Measurements from ENCODE around the gene CYP2U1. TPM values are rescaled to one million over a fixed set of nuclear protein-coding genes. Genes with fewer than 3 reads are reported as not detected.

The CYP2U1 gene
- total RNA-seq, 2 experiments from 2014 or later, result 2.9 to 4.0 TPM

- intact Hi-C loops (cut with DNase I, micrococcal nuclease), result no loop called here
- Histone ChIP-seq H3K27ac (ENCODE audit: low read depth in 1 of 2, low read length in 2 of 2) (no peak overlapping the region), H3K4me3 (ENCODE audit: low read length) (no peak overlapping the region), H3K27me3 (ENCODE audit: control insufficient read depth in 1 of 2, insufficient read depth in 2 of 2, low read length in 2 of 2) (peaks cover 0 to 3% of the 10 kb centered on the region in 2 experiments), H3K9me3 (ENCODE audit: control insufficient read depth in 1 of 2, insufficient read depth in 1 of 2, low read length in 2 of 2) (no peaks in the 10 kb centered on the region), H3K36me3 (ENCODE audit: insufficient read depth, low read length) (no peaks in the 10 kb centered on the region), H3K4me1 (ENCODE audit: insufficient read depth, low read length) (no peaks in the 10 kb centered on the region)
- ChIA-PET CTCF (no interaction called here), POLR2A (no interaction called here)
- no peak overlapping the region for H3K4me3 Mint-ChIP-seq
- H3K9me3 Mint-ChIP-seq, result no peaks in the 10 kb centered on the region
- no peaks in the 10 kb centered on the region for H3K36me3 Mint-ChIP-seq (ENCODE audit: low read depth)
- TF ChIP-seq CTCF (IDR thresholded peaks at IDR 0.05), result no peak
- DNase-seq, result no peak
- H3K27ac Mint-ChIP-seq, result no peak overlapping the region
- H3K4me1 Mint-ChIP-seq (ENCODE audit: low read depth), result no peaks in the 10 kb centered on the region
- ATAC-seq (ENCODE audit: poor library complexity), result no peak
- H3K27me3 Mint-ChIP-seq, result peaks cover 5% of the 10 kb centered on the region
Observed at GRCh38 chr4:107894138-107894603, 37.2 kb upstream of the CYP2U1 start.

GRCh38 chr4:107896158-107896645 lies 35.1 kb upstream of the CYP2U1 start:
- no peak overlapping the region for H3K27ac ChIP-seq (ENCODE audit: low read depth in 1 of 2, low read length in 2 of 2)
- no peaks in the 10 kb centered on the region for H3K4me1 ChIP-seq (ENCODE audit: insufficient read depth, low read length)
- peaks cover 13% of the 10 kb centered on the region for H3K27me3 Mint-ChIP-seq
- ATAC-seq (ENCODE audit: poor library complexity), result no peak
- no peak for DNase-seq
- H3K27ac Mint-ChIP-seq, result no peak overlapping the region
- no peak for TF ChIP-seq CTCF (IDR thresholded peaks at IDR 0.05)
- no peak overlapping the region for H3K4me3 Mint-ChIP-seq
- H3K36me3 Mint-ChIP-seq (ENCODE audit: low read depth), result no peaks in the 10 kb centered on the region
- intact Hi-C loops (cut with DNase I, micrococcal nuclease), result no loop called here
- H3K9me3 Mint-ChIP-seq, result no peaks in the 10 kb centered on the region
- no peaks in the 10 kb centered on the region for H3K9me3 ChIP-seq (ENCODE audit: control insufficient read depth in 1 of 2, insufficient read depth in 1 of 2, low read length in 2 of 2)
- no peaks in the 10 kb centered on the region for H3K4me1 Mint-ChIP-seq (ENCODE audit: low read depth)
- ChIA-PET CTCF (no interaction called here), POLR2A (no interaction called here)
- no peaks in the 10 kb centered on the region for H3K36me3 ChIP-seq (ENCODE audit: insufficient read depth, low read length)
- H3K27me3 ChIP-seq (ENCODE audit: control insufficient read depth in 1 of 2, insufficient read depth in 2 of 2, low read length in 2 of 2), result peaks cover 0 to 3% of the 10 kb centered on the region in 2 experiments
- no peak overlapping the region for H3K4me3 ChIP-seq (ENCODE audit: low read length)

- H3K4me1 ChIP-seq (ENCODE audit: insufficient read depth, low read length), result no peaks in the 10 kb centered on the region
- no peaks in the 10 kb centered on the region for H3K9me3 ChIP-seq (ENCODE audit: control insufficient read depth in 1 of 2, insufficient read depth in 1 of 2, low read length in 2 of 2)
- H3K27ac ChIP-seq (ENCODE audit: low read depth in 1 of 2, low read length in 2 of 2), result no peak overlapping the region
- Mint-ChIP-seq H3K27ac (no peak overlapping the region), H3K36me3 (ENCODE audit: low read depth) (no peaks in the 10 kb centered on the region), H3K27me3 (peaks cover 13% of the 10 kb centered on the region), H3K9me3 (no peaks in the 10 kb centered on the region), H3K4me1 (ENCODE audit: low read depth) (no peaks in the 10 kb centered on the region), H3K4me3 (no peak overlapping the region)
- peaks cover 0 to 3% of the 10 kb centered on the region in 2 experiments for H3K27me3 ChIP-seq (ENCODE audit: control insufficient read depth in 1 of 2, insufficient read depth in 2 of 2, low read length in 2 of 2)
- H3K4me3 ChIP-seq (ENCODE audit: low read length), result no peak overlapping the region
- ATAC-seq (ENCODE audit: poor library complexity) (no peak), DNase-seq (no peak)
- H3K36me3 ChIP-seq (ENCODE audit: insufficient read depth, low read length), result no peaks in the 10 kb centered on the region
- no peak for TF ChIP-seq CTCF (IDR thresholded peaks at IDR 0.05)
- intact Hi-C loops (cut with DNase I, micrococcal nuclease), result no loop called here
- ChIA-PET CTCF (no interaction called here), POLR2A (no interaction called here)
Observed at GRCh38 chr4:107896646-107897045, 34.7 kb upstream of the CYP2U1 start.
